Activated T-cell treated with anti-CD3 and anti-CD28 coated beads for 1 hour (primary cell): ENCODE measurements around the gene SCAP.
A peak's percentile ranks its signal among the peaks of the same experiment; 100 is the strongest.

Source experiments
- DNase-seq: peaks from one replicate; pipeline ENCODE4 v3.0.0-alpha.2; 2020; ENCODE audit warnings: low read depth

SCAP gene

DNA sequence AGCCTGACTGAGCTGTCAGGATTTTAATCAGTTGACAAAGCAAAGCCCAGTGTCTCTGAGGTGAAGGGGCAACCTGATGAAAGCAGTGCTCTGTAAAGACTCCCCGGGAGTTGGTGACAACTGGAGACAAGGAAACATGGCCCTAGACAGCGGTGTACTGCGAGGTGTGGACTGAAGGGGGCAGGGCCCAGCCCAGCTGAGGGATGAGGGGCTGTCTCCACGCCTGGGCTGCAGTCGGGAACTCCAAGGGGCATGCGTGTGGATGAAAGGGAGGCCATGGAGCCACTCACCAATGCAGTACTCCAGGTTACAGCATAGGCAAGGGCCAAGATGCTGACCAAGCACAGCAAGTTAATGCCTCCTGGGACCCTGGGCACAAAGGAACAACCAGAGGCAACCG is 45.1 kb downstream of the SCAP start:
- no peak for DNase-seq

DNA sequence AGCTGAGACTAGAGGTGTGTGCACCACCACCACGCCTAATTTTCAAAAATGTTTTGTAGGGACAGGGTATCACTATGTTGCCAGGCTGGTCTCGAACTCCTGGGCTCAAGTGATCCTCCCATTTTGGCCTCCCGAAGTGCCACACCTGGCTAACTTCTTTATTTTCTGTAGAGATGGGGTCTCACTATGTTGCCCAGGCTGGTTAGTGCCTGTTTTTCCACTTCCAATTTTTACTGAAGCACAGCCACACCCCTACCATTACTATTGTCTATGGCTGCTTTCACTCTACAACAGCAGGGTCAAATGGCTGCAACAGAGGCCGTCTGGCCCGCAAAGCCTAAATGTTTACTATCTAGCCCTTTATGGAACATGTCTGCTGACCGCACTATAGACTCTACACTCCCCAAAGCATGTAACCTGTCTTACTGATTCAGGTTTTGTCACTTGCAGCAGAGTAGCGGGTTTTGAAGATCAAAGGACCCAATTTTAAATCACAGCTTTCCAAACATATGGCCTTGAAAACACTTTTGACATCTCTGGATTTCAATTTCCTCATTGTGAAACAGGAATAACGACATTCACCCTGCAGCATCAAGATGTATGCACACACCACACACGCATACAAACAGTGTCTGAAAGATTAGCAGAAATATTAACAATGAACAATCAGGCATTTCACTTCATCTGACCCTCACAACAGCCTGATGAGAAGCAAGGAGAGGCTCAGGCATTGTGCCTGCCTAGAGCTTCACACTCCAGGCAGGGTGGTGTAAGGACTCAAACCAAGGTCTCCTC is 46.1 kb downstream of the SCAP start:
- no peak for DNase-seq

DNA sequence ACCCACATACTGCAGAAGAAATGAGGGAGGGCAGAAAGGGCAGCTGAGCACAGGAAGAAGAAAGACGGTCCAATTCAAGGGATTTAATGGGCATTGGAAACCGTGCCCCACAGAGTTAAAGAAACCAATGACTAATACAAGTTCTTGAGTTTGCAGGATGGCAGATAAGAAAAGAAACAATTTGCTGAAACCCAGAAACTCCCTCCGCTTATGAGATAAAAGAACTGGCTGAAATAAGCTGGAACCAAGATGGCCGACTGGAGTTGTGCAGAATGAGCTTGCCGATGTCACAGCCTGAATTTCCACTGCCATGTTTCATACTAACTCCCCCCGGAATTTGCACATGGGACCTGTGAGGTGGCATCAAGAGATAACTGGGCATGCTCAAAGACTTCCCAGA is 47.1 kb downstream of the SCAP start:
- DNase-seq = no peak

DNA sequence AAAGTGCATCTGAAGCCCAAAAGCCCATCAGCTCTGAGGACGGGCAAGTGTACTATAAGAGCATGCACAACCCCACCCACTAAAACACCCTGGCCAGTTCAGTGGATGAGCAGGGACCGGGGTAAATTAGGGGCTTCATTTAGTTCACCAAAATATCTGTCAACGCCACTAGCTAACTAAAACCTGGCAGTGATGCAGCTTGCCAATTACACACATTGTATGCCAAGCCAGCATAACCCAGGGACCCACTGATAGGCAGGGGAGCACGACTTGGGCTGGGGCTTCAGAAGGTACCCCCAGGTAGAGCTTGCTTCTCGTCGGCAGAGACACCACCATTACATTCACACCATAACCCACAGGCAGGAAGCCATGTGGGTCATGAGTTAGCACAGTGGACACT is 47.9 kb downstream of the SCAP start:
- no peak for DNase-seq

DNA sequence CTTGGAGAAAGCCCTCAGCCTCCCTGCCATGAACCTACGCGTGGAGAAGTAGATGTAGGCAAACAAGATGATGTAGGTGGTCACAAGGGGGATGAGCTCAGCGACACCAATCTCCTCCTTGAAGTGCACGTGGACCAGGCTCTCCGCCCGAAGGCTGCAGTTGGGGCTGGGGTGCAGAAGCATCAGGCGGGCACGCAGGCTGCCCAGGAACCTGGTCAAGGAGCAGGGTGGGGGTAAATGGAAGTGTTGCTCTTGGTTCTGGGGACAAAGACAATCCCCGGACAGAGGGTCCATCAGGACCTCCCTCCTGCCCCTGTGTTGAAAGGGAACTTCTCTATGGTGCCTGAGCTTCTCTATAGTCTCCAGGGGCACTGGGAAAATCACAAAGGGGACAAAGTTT is 49.8 kb downstream of the SCAP start:
- no peak for DNase-seq

DNA sequence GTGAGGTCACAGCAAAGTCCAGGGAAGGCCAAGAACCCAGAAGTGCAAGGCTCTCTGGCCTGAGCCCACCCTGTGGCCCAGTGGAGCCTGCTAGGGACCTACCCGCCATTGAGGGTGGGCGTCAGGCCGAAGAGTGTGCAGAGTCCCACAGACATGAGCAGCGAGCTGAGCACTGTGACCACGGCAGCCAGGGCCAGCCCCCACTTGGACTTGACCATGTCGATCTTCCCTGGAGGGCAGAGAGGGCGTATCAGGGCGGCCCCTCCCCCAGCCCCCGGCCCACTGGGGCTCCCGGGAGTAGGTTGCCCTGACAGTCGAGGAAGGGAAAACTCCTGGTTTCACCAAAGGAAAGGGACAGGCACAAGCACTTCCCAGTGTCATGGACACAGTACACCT is 50.4 kb downstream of the SCAP start:
- DNase-seq = no peak

DNA sequence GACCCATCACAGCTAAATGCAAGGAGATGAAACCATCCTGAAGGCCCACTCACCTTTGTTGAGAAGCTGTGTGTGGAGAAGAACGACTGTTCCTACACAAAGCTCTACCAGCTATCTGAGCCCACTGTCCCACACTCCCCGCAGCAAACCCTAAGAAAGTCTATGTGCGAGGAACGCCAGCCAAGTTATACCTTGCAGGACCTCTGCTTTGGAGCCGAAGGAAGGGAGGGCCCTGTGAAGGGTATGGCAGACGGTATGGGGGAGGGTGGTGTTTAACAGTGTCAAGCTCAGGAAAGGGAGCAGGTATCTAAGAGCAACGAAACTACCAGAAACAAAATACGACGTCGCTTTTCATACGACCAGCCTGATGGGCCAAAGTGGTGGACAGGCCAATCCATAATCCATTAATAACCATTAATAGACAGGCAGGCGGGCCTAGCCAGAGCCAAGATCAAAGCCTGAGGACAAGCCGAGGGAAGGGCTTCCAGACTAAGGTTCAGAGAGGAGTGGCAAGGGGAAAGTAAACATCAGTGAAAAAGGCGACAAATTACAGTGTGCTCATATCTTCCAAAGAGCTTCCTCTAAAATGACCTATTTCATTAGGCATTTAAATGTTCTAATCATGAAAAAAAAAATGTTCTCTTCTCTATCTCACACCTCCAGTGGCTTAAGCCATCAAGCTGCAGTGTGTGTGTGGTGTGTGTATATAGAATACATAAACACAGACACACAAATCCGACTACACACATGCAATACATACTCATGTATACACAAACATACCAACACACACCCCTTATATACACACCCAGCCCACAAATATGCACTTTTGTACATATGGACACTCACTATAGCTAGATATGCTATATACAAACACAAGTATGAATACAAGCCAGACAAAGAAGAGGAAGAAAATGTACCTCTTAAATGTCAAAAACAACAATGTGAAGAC is 51.0 kb downstream of the SCAP start:
- DNase-seq = no peak

DNA sequence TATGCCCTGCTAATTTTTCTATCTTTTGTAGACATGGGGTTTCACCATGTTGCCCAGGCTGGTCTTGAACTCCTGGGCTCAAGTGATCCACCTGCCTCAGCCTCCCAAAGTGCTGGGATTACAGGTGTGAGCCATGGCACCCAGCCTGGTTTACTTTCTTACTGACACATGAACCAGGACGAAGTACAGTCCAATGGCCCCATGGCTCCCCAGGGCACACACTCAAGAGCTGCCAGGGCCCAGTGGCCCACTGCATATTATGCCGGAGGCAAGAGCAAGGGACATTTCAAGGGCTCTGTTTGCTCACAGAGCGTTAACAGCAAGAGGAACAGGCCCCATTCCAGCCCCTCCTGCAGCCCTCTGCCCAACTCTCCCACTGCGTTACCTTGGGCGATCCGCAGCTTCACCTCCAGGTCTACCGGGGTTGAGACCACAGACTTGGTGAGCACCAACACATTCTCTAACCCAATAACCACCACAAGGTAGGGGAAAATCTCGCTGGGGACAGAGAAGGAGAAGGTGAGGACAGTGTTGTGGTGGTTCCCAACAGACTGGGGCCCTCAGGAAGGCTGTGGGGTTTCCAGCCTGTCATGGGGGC is 52.1 kb downstream of the SCAP start:
- DNase-seq = no peak

DNA sequence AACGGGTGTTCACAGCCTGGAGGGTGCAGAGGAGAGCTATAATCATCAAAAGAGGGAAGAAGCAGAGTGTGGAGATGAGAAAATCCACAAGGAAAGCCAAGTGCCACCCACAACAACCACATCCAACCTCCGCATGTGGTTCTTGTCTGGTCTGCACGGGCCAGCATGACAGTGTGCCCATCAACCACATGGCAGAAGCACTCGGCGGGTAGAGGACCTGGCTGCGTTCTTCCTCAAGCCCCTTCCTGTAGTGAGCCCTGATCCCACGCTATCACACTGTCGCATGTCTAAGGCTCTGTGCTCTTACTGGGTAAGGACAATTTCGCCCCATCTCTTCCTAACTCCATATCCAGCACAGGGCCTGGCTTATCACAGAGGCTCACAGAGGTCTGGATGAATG is 53.0 kb downstream of the SCAP start:
- no peak for DNase-seq

DNA sequence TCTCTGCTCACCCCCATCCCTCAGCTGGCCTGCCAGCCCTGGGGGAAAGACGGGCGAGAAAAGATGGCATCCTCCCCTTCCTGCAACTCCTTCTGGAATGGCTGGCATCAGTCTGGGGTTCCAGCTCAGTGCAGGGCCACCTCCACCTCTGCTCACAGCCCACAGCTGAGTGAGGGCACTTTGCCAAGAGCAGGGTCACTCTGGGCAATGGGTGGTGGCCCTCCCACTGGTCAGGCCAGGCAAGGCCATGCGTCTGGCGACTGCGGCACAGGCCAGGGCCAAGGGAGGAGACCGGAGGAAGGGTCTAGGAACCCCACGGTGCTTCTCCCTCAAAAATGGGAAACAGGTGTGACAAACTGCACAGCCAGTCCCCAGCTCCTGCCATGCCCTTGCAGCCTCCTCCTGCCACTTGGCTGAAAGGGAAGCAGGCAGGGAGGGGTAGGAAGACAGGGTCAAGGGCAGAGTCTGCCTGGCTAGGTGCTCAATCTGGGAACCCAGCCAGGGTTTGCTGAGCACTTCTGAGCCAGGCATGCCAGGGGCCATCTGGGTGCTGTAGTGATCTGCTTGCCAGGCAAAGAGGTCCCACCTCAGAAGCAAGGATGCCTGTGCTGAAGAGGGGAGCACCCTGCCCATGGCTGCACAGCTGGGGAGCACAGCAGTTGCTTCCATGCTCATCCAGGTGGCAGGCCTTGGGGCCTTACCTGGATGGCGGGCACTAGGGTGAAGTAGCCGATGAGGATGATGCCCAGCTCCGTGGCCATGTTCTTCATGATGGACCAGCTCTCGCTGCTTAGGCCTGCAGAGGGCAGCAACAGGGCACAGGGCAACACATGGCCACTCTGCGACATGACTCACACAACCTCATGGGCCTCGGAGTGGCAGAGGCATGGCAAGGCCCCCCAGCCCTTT is 53.7 kb downstream of the SCAP start:
- DNase-seq = no peak

DNA sequence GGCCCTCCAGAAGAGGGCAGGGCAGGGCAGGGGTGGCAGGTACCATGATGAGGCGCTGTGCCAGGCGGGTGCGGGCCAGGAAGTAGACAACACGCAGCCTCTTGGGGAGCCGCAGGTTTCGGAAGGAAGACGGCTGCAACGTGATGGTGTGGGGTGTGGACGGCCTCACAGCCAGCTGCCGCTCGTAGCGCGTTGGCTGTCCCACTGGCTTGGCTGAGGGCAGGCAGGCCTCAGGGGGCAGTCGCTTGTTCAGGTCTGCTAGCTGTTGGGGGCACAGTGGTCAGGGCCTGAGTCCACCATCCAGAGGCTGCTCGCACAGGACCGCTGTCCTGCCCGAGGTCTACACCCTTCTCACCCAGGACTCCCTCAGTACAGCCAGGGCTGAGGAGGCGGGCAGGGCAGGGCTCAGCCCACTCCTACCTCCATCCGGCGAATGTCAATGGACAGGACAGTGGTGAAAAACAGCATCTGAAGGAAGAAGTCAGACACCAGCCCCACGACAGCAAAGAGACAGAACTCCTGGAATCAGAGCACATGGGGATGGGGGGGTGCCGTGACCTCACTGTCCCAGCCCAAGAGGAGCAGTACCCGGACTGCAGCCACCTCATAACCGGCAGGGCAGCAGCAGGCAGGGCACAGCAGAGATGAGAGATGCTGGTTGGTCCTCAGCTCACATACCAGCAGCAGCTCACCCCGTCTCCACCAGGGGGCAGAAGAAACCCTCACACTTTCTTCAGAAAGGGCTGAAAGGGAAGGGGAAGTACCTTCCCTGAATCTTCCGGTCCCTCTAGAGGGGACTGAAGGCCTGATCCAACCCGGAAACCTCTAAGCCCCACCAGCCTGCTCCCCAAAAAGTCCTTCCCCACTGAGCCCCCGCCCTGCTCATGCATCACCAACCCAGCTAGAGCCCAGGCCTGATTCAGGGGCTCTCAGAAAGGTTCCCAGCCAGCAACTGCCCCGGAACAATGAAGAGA is 54.9 kb downstream of the SCAP start:
- peak; percentile 82 for DNase-seq

DNA sequence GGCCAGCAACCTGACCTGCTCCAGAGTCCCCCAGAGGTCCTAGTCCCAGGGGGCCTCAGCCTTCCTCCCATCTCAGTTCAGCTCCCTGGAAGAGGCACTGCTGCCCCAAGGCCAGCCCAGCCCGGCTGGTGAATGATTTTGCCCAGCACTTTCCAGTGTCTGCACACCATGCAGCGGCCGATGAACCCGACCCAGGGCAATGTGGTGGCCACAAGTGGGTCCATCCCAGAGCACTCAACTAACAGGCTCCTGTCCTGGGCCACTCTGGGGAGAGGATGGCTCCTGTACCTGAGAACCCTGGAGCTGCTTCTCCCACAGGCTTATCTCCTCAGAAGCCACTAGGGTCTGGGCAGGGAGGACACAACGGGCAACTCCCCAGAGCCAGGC is 55.7 kb downstream of the SCAP start:
- no peak for DNase-seq

DNA sequence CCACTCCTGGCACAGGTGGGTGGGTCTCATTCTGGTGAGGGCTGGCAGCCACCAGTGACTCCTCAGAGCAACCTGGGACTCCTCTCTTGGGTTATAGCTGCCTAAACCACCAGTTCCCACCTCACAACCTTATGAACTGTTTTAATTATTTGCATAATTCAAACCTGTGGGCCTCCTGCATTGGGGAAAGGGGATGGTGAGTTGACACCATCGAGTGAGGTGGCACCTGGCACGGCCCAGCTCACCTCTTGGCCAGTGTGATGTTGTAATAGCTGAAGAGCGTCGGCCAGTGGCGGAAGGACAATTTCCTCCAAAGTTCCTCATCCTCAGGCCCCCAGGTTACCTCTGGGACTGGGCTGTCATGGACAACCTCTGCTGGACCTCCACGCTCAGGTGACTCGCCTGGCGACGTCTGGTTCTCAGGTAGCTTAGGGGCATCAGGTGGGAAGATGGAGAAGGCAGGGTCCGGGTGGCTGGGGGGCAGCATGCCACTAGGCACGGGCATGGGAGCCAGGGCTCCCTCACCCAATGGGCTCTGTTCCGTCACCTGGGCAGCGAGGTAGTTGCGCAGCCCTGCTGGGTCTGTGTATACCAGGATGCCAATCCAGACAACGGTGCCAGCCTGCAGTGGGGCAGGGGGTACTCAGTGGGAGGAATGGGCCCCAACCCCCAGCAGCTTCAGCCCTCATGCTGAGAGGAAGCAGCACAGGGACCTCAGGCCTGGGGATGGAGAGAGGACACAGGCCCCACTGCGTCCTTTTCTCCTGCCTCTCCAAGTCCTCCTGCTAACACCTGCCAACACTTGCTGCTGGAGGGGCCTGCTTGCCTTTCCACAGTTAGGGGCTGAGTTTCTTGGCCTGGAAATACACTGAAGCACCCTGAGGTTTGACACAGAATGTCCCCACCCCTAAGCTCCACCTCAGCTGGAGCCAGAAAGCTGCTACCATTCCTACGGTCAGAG is 56.4 kb downstream of the SCAP start:
- no peak for DNase-seq

DNA sequence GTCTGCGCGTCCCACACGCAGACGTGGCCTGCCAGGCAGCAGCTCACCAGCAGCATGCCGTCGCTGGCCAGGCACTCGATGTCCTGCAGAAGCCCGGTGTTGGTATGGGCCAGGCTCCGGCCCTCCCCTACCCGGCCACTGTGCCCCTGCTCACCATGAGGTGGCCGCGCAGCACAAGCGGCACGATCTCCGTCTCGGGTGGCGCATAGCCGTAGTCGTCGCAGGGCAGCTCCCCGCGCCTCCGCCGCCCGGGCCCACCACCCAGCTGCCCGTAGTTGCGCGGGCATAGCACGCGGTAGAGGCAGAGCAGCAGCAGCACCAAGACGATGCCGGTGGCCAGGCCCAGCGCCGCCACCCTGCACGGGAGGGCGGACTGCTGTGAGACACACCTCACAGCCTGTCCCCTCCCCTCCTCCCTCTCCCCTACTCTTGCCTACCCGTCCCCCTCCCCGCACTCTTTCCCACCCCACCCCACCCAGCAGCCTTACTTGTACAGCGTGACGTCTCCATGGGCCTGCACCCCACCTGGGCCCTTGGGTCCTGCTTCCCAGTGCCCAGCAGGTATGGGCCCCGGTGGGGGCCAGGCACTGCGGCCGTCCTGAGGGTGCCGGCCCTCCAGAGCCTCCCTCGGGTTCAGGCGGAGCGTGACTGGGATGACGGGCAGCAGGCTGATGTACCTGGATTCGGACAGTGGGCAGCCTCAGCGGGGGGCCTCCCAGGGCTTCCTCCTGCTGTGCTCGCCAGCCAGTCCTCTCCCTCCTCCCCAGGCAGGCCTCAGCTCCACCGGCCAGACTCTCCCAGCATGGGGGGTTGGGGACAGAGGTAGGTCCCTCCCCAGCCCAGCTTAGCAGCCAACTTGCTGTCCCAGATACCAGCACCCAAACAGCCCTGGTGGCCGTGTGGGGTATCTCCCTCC is 57.3 kb downstream of the SCAP start:
- DNase-seq = no peak

DNA sequence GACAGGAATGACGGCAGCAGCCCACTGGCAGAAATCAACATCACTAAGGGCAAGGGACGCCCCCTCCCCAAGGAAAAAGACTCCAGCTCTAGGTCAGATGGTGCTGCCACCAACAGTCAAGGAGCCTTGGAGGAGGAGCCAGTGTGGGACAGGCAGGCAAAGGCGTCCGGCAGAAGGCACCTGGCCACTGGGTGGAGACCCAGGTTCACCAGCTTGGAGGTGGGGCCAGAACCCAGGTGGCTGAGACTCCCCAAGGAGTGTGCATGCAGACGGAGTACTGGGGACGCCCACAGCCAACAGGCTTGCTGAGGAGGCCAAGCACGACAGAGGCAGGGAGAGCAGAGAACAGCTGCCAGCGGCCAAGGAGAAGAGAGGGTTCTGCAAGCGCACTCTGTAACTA is 59.7 kb downstream of the SCAP start:
- no peak for DNase-seq

DNA sequence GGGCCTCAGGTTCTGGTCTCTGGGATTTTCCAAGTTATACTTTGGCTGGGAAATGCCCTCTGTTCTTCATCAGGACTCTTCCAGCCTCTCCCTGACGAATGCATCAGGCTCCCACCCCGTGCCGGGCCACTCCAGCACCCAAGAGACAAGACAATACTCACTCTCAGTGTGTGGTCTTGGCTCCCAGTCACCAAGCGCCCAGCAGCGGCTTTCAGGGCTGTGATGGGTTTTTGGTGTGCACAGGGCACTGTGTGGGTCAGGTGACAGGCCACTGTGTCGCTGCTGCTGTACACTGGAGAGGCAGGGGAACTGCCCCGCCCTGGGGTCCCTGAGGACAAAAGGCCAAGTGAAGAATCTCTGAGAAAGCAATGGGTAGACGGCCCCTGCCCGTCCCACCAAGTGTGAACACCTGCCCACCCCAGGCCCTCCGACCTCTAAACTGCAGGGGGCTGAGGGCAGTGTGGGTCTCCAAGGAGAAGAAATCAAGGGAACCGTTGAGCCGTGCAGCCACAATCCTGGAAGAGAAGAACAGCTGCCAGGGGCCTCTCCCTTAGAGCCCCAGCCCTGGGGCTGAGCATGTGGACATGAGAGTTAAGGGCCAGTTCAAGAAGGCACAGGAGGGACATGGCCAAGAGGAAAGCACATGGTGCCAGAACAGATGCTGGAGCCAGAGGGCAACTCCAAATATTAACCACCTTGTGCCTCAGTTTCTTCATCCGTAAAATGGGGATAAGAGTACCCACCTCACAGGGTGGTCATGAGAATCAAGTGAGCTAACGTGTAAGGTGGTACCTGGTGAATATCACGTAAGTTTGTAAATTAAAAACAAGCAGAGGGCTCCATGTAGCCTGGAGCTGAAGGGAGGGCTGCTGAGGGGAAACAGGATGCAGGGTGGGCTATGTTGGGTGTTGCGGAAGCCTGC is 60.8 kb downstream of the SCAP start:
- DNase-seq = no peak

DNA sequence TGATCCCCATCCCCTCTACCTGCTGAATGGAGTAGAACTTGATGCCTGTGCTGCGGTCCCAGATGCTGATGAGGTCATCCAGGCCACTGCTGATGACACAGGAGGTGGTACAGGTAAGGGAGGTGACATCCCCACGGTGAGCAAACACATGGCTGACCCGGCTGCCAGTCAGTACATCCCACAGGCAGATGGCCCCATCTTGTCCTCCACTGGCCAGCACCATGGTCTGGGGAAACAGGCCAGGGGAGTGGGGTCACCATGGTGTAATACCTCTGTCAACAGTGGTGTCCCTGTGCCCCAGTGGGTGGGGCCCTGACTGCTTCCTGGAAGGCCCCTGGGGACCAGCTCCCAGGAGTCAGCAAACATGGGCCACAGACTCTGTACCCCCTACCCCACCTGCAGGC is 61.6 kb downstream of the SCAP start:
- DNase-seq = no peak
